Measurements from ENCODE around the gene CCDC183. TPM values are rescaled to one million over a fixed set of nuclear protein-coding genes. Genes with fewer than 3 reads are reported as not detected.

CCDC183 gene
- total RNA-seq, 4 donors from 2014 or later: 25.2 to 161 (median 63.5) TPM

- Histone ChIP-seq H3K9me3 (no peaks in the 10 kb centered on the region), H3K27me3 (no peaks in the 10 kb centered on the region), H3K4me3 (no peak overlapping the region), H3K36me3 (peaks cover 0 to 23% (median 8%) of the 10 kb centered on the region in 4 donors), H3K27ac (no peak overlapping the region), H3K4me1 (peaks cover 0 to 12% (median 4%) of the 10 kb centered on the region in 4 donors)
- in situ Hi-C loops (cut with MboI; ENCODE audit: low pct_ligation_motif_present in 1 of 4, low pct_unique_long_range_greater_than_20kb in 1 of 4, low sequenced_read_pairs in 3 of 4) (no loop called here), intact Hi-C loops (cut with DNase I; ENCODE audit: low total_unique reads) (no loop called here)
- TF ChIP-seq CTCF (IDR thresholded peaks at IDR 0.05) (no peak), EP300 (IDR thresholded peaks at IDR 0.05; ENCODE audit: low read depth) (no peak), POLR2AphosphoS5 (IDR thresholded peaks at IDR 0.05) (no peak)
- DNase-seq: no peak
- 86% methylated on average over 30 of the region's 30 CpGs; no CpG with 5 or more reads in 1 of the 2 donors for WGBS, 2 donors (ENCODE audit: low coverage in 1 of 2)
Observed at GRCh38 chr9:136823136-136824046, 27.3 kb downstream of the CCDC183 start.

GRCh38 chr9:136824496-136825225 lies 28.5 kb downstream of the CCDC183 start:
- Histone ChIP-seq H3K36me3 (peaks cover 0 to 27% (median 8%) of the 10 kb centered on the region in 4 donors), H3K4me1 (peaks cover 0 to 12% (median 4%) of the 10 kb centered on the region in 4 donors), H3K27me3 (no peaks in the 10 kb centered on the region), H3K27ac (no peak overlapping the region), H3K9me3 (no peaks in the 10 kb centered on the region), H3K4me3 (no peak overlapping the region)
- in situ Hi-C loops (cut with MboI; ENCODE audit: low pct_ligation_motif_present in 1 of 4, low pct_unique_long_range_greater_than_20kb in 1 of 4, low sequenced_read_pairs in 3 of 4) (no loop called here), intact Hi-C loops (cut with DNase I; ENCODE audit: low total_unique reads) (no loop called here)
- DNase-seq: no peak
- no peak for TF ChIP-seq POLR2AphosphoS5 (IDR thresholded peaks at IDR 0.05)
- TF ChIP-seq CTCF (IDR thresholded peaks at IDR 0.05): no peak
- no peak for TF ChIP-seq POLR2A (IDR thresholded peaks at IDR 0.05)
- no peak for TF ChIP-seq EP300 (IDR thresholded peaks at IDR 0.05; ENCODE audit: low read depth)
- WGBS, 2 donors (ENCODE audit: low coverage in 1 of 2): 91% methylated on average over 20 of the region's 21 CpGs; no CpG with 5 or more reads in 1 of the 2 donors

DNA sequence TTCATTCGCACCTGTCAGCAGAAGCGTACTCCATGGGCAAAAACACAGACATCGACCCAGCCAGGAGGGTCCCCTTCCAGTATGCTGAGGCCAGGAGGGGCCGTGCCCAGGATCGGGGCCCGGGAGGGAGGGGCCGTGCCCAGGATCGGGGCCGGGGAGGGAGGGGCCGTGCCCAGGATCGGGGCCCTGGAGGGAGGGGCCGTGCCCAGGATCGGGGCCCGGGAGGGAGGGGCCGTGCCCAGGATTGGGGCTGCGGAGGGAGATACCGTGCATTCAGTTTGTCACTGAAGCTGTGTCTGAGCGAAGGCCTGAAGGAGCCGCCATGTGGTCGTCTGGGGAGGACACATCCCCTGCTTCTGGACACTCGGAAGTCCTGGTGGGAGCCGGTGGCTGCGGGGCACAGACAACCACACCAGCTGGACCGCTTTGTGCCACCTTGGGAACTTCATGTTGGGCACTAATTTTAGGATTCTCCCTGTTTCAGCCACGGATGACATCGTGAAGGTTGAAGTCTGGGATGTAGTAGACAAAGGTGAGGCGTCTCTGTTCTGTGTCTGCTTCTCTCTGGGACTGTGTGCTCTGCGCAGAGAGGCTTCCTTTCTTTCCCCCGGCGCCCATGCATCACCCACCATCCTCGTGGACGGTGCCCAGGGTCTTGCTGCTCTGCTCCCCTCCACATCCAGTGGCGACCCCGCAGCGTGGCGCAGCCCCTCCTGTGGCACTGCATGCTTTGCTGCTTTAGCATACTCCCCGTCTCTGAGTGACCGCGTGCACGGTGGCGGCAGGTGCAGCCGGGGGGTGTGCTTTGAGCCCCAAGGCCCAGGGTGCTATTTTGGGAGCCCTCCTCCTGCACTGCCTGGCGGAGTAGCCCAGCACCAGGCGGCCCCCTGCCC lies 29.4 kb downstream of the CCDC183 start:
- H3K4me3 ChIP-seq: no peak overlapping the region
- intact Hi-C loops (cut with DNase I; ENCODE audit: low total_unique reads): no loop called here
- H3K27me3 ChIP-seq: no peaks in the 10 kb centered on the region
- TF ChIP-seq EP300 (IDR thresholded peaks at IDR 0.05; ENCODE audit: low read depth) (no peak), POLR2AphosphoS5 (IDR thresholded peaks at IDR 0.05) (no peak), CTCF (IDR thresholded peaks at IDR 0.05) (no peak), POLR2A (IDR thresholded peaks at IDR 0.05) (no peak)
- no peak overlapping the region for H3K27ac ChIP-seq
- in situ Hi-C loops (cut with MboI; ENCODE audit: low pct_ligation_motif_present in 1 of 4, low pct_unique_long_range_greater_than_20kb in 1 of 4, low sequenced_read_pairs in 3 of 4): no loop called here
- no peak for DNase-seq
- peaks cover 0 to 34% (median 12%) of the 10 kb centered on the region in 4 donors for H3K36me3 ChIP-seq
- no peaks in the 10 kb centered on the region for H3K9me3 ChIP-seq
- WGBS, 2 donors (ENCODE audit: low coverage in 1 of 2): 91% methylated on average over 44 of the region's 44 CpGs; no CpG with 5 or more reads in 1 of the 2 donors
- H3K4me1 ChIP-seq: peaks cover 0 to 12% (median 4%) of the 10 kb centered on the region in 4 donors
